Transverse colon (tissue), 4 donors: Measurements from ENCODE around the gene GLB1L2. TPM values are rescaled to one million over a fixed set of nuclear protein-coding genes. Genes with fewer than 3 reads are reported as not detected.

ENCODE experiments used
- DNase-seq: peaks from one replicate; pipeline ENCODE4 v3.0.0-alpha.2; 2019
- H3K27ac ChIP-seq, 4 donors: fragments of 200-600 bp; sonication (generic); 2 replicates each; pipeline ENCODE4 v1.5.1; 2016 to 2018; ENCODE audit warnings: inconsistent platforms in 4 of 4
- H3K27me3 ChIP-seq: fragments of 200-600 bp; sonication (generic); 2 replicates; pipeline ENCODE4 v1.5.1; 2017; ENCODE audit warnings: inconsistent platforms
- H3K36me3 ChIP-seq, 4 donors: fragments of 200-600 bp; sonication (generic); 2 replicates each; pipeline ENCODE4 v1.5.1; 2017 to 2019; ENCODE audit warnings: inconsistent platforms in 4 of 4
- H3K4me1 ChIP-seq, 4 donors: fragments of 200-600 bp; sonication (generic); 2 replicates each; pipeline ENCODE4 v1.5.1; 2017 to 2020; ENCODE audit warnings: inconsistent platforms in 4 of 4
- H3K4me3 ChIP-seq, 4 donors: fragments of 200-600 bp; sonication (generic); 1 replicate in 1 of 4; 2 replicates in 3 of 4; pipeline versions ENCODE4 v1.5.1 to v1.6.1; 2017 to 2019; ENCODE audit warnings: inconsistent platforms in 4 of 4
- H3K9me3 ChIP-seq, 2 donors: fragments of 200-600 bp; sonication (generic); 2 replicates each; pipeline ENCODE4 v1.5.1; 2017 to 2019; ENCODE audit warnings: inconsistent platforms in 2 of 2
- CTCF ChIP-seq, 5 experiments: fragments of 200-600 bp in 3 of 5; fragments of 450-650 bp in 2 of 5; sonication (generic) in 3 of 5; IDR thresholded peaks; 1 replicate in 2 of 5; 2 replicates in 3 of 5; pipeline ENCODE4 v1.5.1; 2016 to 2017; ENCODE audit warnings: antibody characterized with exemption in 5 of 5, inconsistent platforms in 3 of 5, mild to moderate bottlenecking in 2 of 5, moderate library complexity in 1 of 5
- EP300 ChIP-seq: sonication (generic); formaldehyde crosslinking; IDR thresholded peaks from one replicate; pipeline ENCODE4 v1.6.1; 2017; ENCODE audit warnings: antibody characterized with exemption, low read depth
- POLR2A ChIP-seq: fragments of 450-650 bp; IDR thresholded peaks from one replicate; pipeline ENCODE4 v1.6.1; 2016; ENCODE audit warnings: antibody characterized with exemption, mild to moderate bottlenecking, moderate library complexity
- POLR2AphosphoS5 ChIP-seq, 3 donors: sonication (generic); formaldehyde crosslinking; IDR thresholded peaks; one replicate each; pipeline ENCODE4 v1.6.1; 2016; ENCODE audit warnings: antibody characterized with exemption in 3 of 3
- WGBS, 2 donors: methylation state at CpG; one replicate each; pipeline ENCODE4 v1.1.5; 2018; ENCODE audit warnings: low coverage in 1 of 2; 5-methylcytosine and 5-hydroxymethylcytosine counted together
- in situ Hi-C, 4 donors: fragments of 200-750 bp; cut with MboI; loops; one replicate each; pipeline versions ENCODE4 v1.15.0 to v1.15.1; 2017; ENCODE audit warnings: low sequenced_read_pairs in 3 of 4, low pct_ligation_motif_present in 1 of 4, low pct_unique_long_range_greater_than_20kb in 1 of 4
- intact Hi-C: fragments of 100-400 bp; cut with DNase I; formaldehyde crosslinking; loops from one replicate; pipeline ENCODE4 v1.15.1; 2023; ENCODE audit warnings: low total_unique reads
- total RNA-seq, 4 donors: library from RNA; depleted of rRNA; stranded (reverse); fragments of >200 nt; gene quantifications; one replicate each; pipeline ENCODE4 v1.1.0, GENCODE V29; 2016

GLB1L2 gene
- total RNA-seq, 4 donors from 2014 or later: 26.2 to 39.5 (median 35.3) TPM

DNA sequence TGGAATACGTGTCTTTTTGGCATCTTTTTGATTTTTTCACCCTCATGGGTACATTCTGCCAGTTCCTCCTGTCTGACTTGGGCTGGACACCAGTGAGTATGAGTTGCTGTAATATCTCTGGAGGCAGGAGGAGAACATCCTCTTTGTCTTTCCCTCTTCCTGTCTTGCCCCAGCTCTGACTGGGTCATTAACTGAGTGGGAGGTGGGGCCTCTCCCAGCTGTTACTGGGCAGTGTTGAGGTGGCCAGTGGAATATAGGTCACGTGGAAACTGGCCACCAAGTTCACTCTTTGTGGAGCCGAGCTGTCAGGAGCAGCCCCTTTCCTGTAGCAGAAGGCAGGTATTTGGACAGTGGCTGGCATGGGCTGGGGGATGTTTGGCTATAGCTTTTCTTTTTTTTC, 2.2 kb downstream of the GLB1L2 start:
- no peak for DNase-seq
- no peak overlapping the region for H3K27ac ChIP-seq
- intact Hi-C loops (no loop called here), in situ Hi-C loops (no loop called here)
- peaks cover 9 to 25% (median 20%) of the 10 kb centered on the region in 4 donors for H3K4me1 ChIP-seq
- no peaks in the 10 kb centered on the region for H3K36me3 ChIP-seq
- H3K4me3 ChIP-seq: no peak overlapping the region
- no peaks in the 10 kb centered on the region for H3K9me3 ChIP-seq
- peaks cover 6% of the 10 kb centered on the region for H3K27me3 ChIP-seq
- 77 to 80% methylated on average over 2 to 3 of the region's 3 CpGs for WGBS, 2 donors
- no peak for TF ChIP-seq POLR2A
- no peak for TF ChIP-seq POLR2AphosphoS5 (IDR thresholded peaks at IDR 0.05)
- TF ChIP-seq CTCF (IDR thresholded peaks at IDR 0.05): no peak
- TF ChIP-seq EP300: no peak

DNA sequence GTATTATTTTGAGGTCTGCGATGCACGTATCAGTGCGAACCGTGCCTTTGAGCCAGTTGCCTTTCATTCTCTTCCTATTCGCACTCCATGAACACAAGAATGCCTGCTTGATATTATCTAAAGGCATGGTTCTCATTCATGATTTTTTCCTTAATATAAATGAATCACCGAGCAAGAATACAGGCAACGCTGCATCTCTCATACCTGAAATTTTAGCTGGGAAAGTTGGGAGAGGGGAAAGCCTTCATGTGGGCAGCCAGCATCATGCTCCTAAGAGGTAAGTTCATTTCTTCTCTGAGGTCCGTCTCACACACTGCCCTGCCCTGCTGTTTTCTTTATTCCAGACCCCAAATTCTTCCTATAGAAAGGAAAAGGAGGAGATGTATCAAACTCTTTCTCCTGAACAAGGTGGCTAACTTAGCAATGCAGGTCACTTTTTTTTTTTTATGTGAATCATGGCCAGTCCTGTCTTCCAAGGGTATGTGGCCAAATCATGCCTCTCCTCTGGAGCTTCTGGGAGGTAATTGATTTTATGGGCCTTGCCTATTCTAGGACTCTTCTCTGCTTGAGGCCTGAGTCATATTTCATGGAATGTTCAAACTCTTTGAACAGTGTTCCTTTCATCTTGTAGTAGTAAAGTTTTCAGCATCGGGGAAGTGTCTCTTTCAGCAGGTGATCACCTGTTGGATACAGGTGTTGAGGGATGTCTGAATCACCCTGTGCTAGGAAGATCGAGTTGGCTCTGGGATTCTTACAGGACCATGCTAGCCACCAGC, 3.2 kb downstream of the GLB1L2 start:
- TF ChIP-seq CTCF (IDR thresholded peaks at IDR 0.05) (no peak), POLR2AphosphoS5 (IDR thresholded peaks at IDR 0.05) (no peak), EP300 (no peak), POLR2A (no peak)
- H3K9me3 ChIP-seq: no peaks in the 10 kb centered on the region
- intact Hi-C loops: no loop called here
- no peak overlapping the region for H3K27ac ChIP-seq
- H3K36me3 ChIP-seq: no peaks in the 10 kb centered on the region
- WGBS, 2 donors: 87 to 93% methylated on average over 8 to 10 of the region's 10 CpGs
- peaks cover 6% of the 10 kb centered on the region for H3K27me3 ChIP-seq
- peaks cover 9 to 31% (median 23%) of the 10 kb centered on the region in 4 donors for H3K4me1 ChIP-seq
- in situ Hi-C loops: no loop called here
- no peak for DNase-seq
- H3K4me3 ChIP-seq: no peak overlapping the region

DNA sequence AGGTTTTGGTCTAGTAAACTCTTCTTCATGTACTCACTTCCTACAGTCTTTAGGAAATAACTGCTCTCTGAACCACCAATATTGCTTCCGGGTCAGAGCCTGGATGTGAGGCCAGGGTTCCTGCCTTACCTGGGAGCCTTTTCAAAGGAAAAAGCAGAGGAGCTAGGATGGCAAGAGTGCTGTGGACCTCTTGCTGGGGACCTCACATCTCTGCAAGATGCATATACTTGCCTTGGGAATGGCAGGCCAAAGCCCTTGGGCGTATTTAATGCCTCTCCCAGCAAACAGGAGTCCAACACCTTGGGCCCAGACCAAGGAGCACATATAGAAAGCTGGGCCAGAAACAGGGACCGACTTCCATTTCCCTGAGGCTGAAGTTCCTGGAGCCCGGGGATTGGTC, 5.3 kb downstream of the GLB1L2 start:
- peaks cover 9 to 27% (median 19%) of the 10 kb centered on the region in 4 donors for H3K4me1 ChIP-seq
- no peaks in the 10 kb centered on the region for H3K9me3 ChIP-seq
- H3K27ac ChIP-seq: no peak overlapping the region
- H3K36me3 ChIP-seq: no peaks in the 10 kb centered on the region
- no peak overlapping the region for H3K4me3 ChIP-seq
- intact Hi-C loops (no loop called here), in situ Hi-C loops (no loop called here)
- TF ChIP-seq POLR2A (no peak), POLR2AphosphoS5 (IDR thresholded peaks at IDR 0.05) (no peak), EP300 (no peak), CTCF (IDR thresholded peaks at IDR 0.05) (no peak)
- DNase-seq: no peak
- H3K27me3 ChIP-seq: peaks cover 4% of the 10 kb centered on the region
- WGBS, 2 donors: 80 to 95% methylated on average over 1 to 4 of the region's 4 CpGs

GRCh38 chr11:134338068-134338467, 6.3 kb downstream of the GLB1L2 start:
- Histone ChIP-seq H3K4me1 (peaks cover 5 to 17% (median 11%) of the 10 kb centered on the region in 4 donors), H3K36me3 (no peaks in the 10 kb centered on the region), H3K9me3 (no peaks in the 10 kb centered on the region), H3K27me3 (no peaks in the 10 kb centered on the region), H3K27ac (no peak overlapping the region), H3K4me3 (no peak overlapping the region)
- in situ Hi-C loops (no loop called here), intact Hi-C loops (no loop called here)
- TF ChIP-seq POLR2A (no peak), EP300 (no peak), POLR2AphosphoS5 (IDR thresholded peaks at IDR 0.05) (no peak)
- WGBS, 2 donors: 88% methylated on average over 15 of the region's 15 CpGs; no CpG with 5 or more reads in 1 of the 2 donors
- DNase-seq: no peak
